ENCODE results near the gene ZNF750. TPM values are rescaled to one million over a fixed set of nuclear protein-coding genes. Genes with fewer than 3 reads are reported as not detected.

ZNF750 gene
- total RNA-seq, 1 experiment from 2014 or later = 0.44 TPM

DNA sequence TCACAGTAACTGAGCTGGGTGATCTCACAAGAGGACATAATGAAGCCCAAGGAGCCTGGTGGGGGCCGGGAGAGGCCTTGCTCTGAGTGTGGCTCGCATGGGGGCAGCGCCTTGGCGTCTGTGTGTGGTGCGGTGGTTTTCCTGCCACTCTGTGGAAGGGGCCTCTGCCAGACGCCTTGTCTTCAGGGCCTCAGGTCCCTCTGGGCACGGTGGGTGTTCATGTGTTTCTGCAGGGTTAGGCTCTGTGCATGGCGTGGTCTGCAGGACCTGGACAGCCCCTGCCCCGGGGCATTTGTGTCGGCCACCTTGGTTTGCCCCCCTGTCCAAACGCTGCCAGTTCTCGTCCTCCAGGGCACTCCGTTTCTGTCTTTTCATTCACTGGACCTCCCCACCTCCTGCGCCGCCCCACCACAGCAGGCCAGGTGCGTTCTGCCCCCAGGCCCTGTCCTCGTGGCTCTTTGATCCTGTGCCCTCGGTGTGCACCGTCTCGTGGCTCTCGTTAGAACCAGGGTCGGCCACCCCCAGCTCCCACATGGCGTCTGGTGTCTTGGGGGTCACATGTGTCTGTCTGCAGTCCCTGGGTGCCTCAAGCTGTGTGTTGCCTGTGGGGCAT is 43.7 kb upstream of the ZNF750 start:
- H3K9me3 ChIP-seq (ENCODE audit: insufficient read depth, low read depth) = no peaks in the 10 kb centered on the region
- no peak for DNase-seq
- ChIA-PET CTCF (no interaction called here), POLR2A (ENCODE audit: unreplicated experiment) (no interaction called here)
- intact Hi-C loops (cut with micrococcal nuclease; ENCODE audit: unreplicated experiment) = loop anchor here (10.0 kb wide), 1 partner anchor 529 kb away; the partner anchor contains the start of gene TEX19
- H3K27me3 ChIP-seq (ENCODE audit: insufficient read depth, low read depth) = no peaks in the 10 kb centered on the region
- H3K36me3 ChIP-seq (ENCODE audit: low read depth) = no peaks in the 10 kb centered on the region
- peaks cover 34% of the 10 kb centered on the region for H3K4me1 ChIP-seq (replicated peaks; ENCODE audit: insufficient read depth)
- H4K20me1 ChIP-seq (ENCODE audit: insufficient read depth) = no peaks in the 10 kb centered on the region
- TF ChIP-seq, protein P1, sequence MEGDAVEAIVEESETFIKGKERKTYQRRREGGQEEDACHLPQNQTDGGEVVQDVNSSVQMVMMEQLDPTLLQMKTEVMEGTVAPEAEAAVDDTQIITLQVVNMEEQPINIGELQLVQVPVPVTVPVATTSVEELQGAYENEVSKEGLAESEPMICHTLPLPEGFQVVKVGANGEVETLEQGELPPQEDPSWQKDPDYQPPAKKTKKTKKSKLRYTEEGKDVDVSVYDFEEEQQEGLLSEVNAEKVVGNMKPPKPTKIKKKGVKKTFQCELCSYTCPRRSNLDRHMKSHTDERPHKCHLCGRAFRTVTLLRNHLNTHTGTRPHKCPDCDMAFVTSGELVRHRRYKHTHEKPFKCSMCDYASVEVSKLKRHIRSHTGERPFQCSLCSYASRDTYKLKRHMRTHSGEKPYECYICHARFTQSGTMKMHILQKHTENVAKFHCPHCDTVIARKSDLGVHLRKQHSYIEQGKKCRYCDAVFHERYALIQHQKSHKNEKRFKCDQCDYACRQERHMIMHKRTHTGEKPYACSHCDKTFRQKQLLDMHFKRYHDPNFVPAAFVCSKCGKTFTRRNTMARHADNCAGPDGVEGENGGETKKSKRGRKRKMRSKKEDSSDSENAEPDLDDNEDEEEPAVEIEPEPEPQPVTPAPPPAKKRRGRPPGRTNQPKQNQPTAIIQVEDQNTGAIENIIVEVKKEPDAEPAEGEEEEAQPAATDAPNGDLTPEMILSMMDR (conservative IDR thresholded peaks at IDR 0.05) = no peak
- TF ChIP-seq EZH2 (IDR thresholded peaks at IDR 0.05; ENCODE audit: low read depth) = no peak
- peaks cover 17% of the 10 kb centered on the region for H3F3A ChIP-seq (ENCODE audit: insufficient read depth, low read depth)
- H3K79me2 ChIP-seq (ENCODE audit: low read depth) = peaks cover 41% of the 10 kb centered on the region
- no TSS peak for BruUV-seq (replicated peaks)
- H2AFZ ChIP-seq = no peak overlapping the region
- H3K4me2 ChIP-seq = no peak overlapping the region
- H3K27ac ChIP-seq = no peak overlapping the region
- no peak overlapping the region for H3K4me3 ChIP-seq
- H3K9me2 ChIP-seq (ENCODE audit: insufficient read depth) = no peaks in the 10 kb centered on the region

DNA sequence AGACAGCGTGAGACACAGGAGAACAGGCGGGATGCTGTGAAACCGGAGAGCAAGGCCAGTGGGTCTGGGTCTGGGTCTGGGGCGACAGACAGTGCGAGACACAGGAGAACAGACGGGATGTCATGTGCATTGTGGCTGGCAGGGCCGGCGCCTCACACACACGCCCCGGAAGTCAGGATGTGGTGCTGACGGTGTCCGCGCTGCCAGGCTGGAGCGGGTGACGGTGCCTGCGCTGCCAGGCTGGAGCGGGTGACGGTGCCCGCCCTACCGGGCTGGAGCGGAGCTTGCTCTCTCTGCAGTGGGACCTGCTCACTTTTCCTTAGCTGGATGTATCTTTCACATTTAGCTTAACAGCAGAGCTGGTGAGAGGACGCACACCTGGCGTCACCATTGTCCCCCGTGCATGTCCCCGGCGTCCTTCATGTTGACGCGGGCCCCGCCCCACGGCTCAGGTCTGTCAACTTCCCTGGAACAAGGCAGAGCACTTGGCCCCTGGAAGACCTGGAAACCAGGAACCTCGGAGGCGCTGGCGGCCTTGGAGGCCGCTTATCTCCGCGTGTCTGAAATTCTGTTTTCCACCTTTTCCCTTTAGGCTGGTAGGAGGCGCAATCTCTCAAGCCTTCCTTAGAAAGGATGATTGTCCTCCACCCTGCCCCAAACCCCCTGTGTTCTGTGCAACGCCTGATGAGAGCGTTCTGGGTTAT is 43.0 kb upstream of the ZNF750 start:
- no TSS peak for BruUV-seq (replicated peaks)
- POLR2A ChIA-PET (ENCODE audit: unreplicated experiment) = no interaction called here
- Histone ChIP-seq H3K4me2 (no peak overlapping the region), H2AFZ (no peak overlapping the region), H3K79me2 (ENCODE audit: low read depth) (peaks cover 41% of the 10 kb centered on the region), H3F3A (ENCODE audit: insufficient read depth, low read depth) (peaks cover 10% of the 10 kb centered on the region; the same call in 1 of the 2 replicates), H3K9me3 (ENCODE audit: insufficient read depth, low read depth) (no peaks in the 10 kb centered on the region), H3K36me3 (ENCODE audit: low read depth) (no peaks in the 10 kb centered on the region), H3K4me1 (replicated peaks; ENCODE audit: insufficient read depth) (peaks cover 28% of the 10 kb centered on the region), H3K4me3 (no peak overlapping the region), H4K20me1 (ENCODE audit: insufficient read depth) (no peaks in the 10 kb centered on the region), H3K9me2 (ENCODE audit: insufficient read depth) (no peaks in the 10 kb centered on the region), H3K27me3 (ENCODE audit: insufficient read depth, low read depth) (no peaks in the 10 kb centered on the region), H3K27ac (no peak overlapping the region)
- no peak for TF ChIP-seq EZH2 (IDR thresholded peaks at IDR 0.05; ENCODE audit: low read depth)
- TF ChIP-seq, protein P1 (conservative IDR thresholded peaks at IDR 0.05) = no peak
- DNase-seq = no peak
- intact Hi-C loops (cut with micrococcal nuclease; ENCODE audit: unreplicated experiment) = loop anchor here (10.0 kb wide), 1 partner anchor 528 kb away; the partner anchor contains the start of gene TEX19
- CTCF ChIA-PET = no interaction called here

DNA sequence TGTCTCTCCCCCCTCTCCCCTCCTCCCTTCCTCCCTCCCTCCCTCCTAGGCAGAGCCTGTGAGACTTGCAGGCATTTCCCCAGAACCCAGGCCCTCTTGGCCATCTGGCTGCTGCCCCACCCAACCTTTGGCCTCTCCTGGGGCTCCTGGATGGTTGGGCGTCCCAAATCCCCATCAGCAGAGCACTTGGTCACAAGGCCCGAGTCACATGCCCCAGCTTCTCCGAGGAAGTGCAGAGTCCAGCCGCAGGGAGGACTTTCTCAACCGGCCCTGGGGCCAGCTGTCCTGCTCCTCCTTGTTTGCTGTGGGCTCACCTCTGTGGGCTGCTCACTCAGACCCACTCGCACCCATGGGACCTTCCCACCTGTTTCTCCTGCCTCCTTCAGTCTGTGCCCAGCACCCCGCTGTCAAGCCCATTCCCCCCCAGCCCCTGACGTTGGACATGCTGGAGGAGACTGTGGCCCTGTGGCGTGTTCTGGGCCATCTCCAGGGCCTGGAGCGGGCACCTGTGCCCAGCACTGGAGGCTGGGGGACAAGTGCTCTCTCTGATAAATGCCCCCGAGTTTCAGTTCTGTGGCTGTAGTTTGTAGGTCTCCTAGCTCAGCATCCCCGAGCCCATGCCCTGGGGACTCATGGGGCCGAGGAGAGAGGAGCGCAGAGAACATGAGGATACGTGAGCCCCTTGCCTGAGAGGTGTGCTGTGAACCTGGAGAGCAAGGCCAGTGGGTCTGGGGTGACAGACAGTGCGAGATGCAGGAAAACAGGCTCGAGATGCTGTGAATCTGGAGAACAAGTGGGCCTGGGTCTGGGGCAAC is 42.3 kb upstream of the ZNF750 start:
- TF ChIP-seq, protein P1 (conservative IDR thresholded peaks at IDR 0.05) = no peak
- TF ChIP-seq EZH2 (IDR thresholded peaks at IDR 0.05; ENCODE audit: low read depth) = no peak
- Histone ChIP-seq H3K9me2 (ENCODE audit: insufficient read depth) (no peaks in the 10 kb centered on the region), H3K79me2 (ENCODE audit: low read depth) (peaks cover 41% of the 10 kb centered on the region), H3K4me2 (no peak overlapping the region), H3K27ac (no peak overlapping the region), H3F3A (ENCODE audit: insufficient read depth, low read depth) (peaks cover 8% of the 10 kb centered on the region; the same call in 1 of the 2 replicates), H3K27me3 (ENCODE audit: insufficient read depth, low read depth) (no peaks in the 10 kb centered on the region), H3K9me3 (ENCODE audit: insufficient read depth, low read depth) (no peaks in the 10 kb centered on the region), H3K36me3 (ENCODE audit: low read depth) (no peaks in the 10 kb centered on the region), H3K4me3 (no peak overlapping the region), H4K20me1 (ENCODE audit: insufficient read depth) (no peaks in the 10 kb centered on the region), H3K4me1 (replicated peaks; ENCODE audit: insufficient read depth) (peaks cover 28% of the 10 kb centered on the region), H2AFZ (no peak overlapping the region)
- intact Hi-C loops (cut with micrococcal nuclease; ENCODE audit: unreplicated experiment) = loop anchor here (10.0 kb wide), 1 partner anchor 527 kb away; the partner anchor contains the start of gene TEX19
- POLR2A ChIA-PET (ENCODE audit: unreplicated experiment) = no interaction called here
- DNase-seq = no peak
- CTCF ChIA-PET = no interaction called here
- BruUV-seq (replicated peaks) = no TSS peak
